K562 (cell line): ENCODE results near the gene ADARB2. TPM values are rescaled to one million over a fixed set of nuclear protein-coding genes. Genes with fewer than 3 reads are reported as not detected.

Source experiments
- EZH2 ChIP-seq: IDR thresholded peaks from 2 replicates; pipeline ENCODE4 v1.6.1; 2012; ENCODE audit warnings: low read depth, mild to moderate bottlenecking, inconsistent platforms, low read length, borderline replicate concordance
- KAT2B ChIP-seq: IDR thresholded peaks from one replicate; pipeline ENCODE4 v1.6.1; 2012; ENCODE audit warnings: low read depth, mild to moderate bottlenecking, control low read depth, inconsistent platforms, low read length, moderate library complexity
- NFYB ChIP-seq: IDR thresholded peaks from 2 replicates; pipeline ENCODE4 v1.6.1; 2011; ENCODE audit warnings: mild to moderate bottlenecking, moderate library complexity; ENCODE audit not compliant: insufficient read length; ENCODE audit errors: extremely low read depth
- PRDM10 ChIP-seq: fragments of 450-650 bp; IDR thresholded peaks from 2 replicates; pipeline ENCODE4 v1.6.1; 2018; ENCODE audit not compliant: partially characterized antibody
- RUNX1 ChIP-seq: sonication (generic); IDR thresholded peaks from 2 replicates; pipeline ENCODE4 v1.6.1; 2016; ENCODE audit warnings: antibody characterized with exemption, low read depth
- ZKSCAN3 ChIP-seq: fragments of 250-450 bp; sonication (Bioruptor Pico); IDR thresholded peaks from 2 replicates; pipeline ENCODE4 v1.4.0; 2020
- ZNF518B ChIP-seq: fragments of 250-450 bp; sonication (Bioruptor Pico); IDR thresholded peaks from 2 replicates; pipeline ENCODE4 v1.5.0; 2021; ENCODE audit warnings: mild to moderate bottlenecking, moderate library complexity
- polyA plus RNA-seq, 8 experiments: library from polyadenylated mRNA; depleted of rRNA in 4 of 8; stranded (reverse) in 5 of 8; unstranded in 3 of 8; fragments of >200 nt; fragmentation: Nextera tagmentation in 2 of 8; fragmentation: Illumina TruSeq in 1 of 8; extraction: Ambion mirVana in 2 of 8; extraction: Trizol in 1 of 8; gene quantifications; 2 replicates each; pipeline versions ENCODE4 v1.2.1 to v1.2.3, GENCODE V29; 2011 to 2014; ENCODE audit warnings: inconsistent platforms in 1 of 8, missing spikeins in 1 of 8
- total RNA-seq, 7 experiments: library from RNA; depleted of rRNA in 6 of 7; stranded (reverse); fragments of >200 nt in 6 of 7; fragmentation: Illumina TruSeq in 2 of 7; extraction: Trizol in 2 of 7; gene quantifications; 2 replicates each; pipeline versions ENCODE4 v1.2.1 to v1.2.3, GENCODE V29; 2011 to 2021; ENCODE audit warnings: low replicate concordance in 1 of 7

The ADARB2 gene
- total and polyA plus RNA-seq, 9 of the 15 experiments (the other 6 are each of a cell fraction or from before 2014, with no cell fraction given) = not detected

DNA sequence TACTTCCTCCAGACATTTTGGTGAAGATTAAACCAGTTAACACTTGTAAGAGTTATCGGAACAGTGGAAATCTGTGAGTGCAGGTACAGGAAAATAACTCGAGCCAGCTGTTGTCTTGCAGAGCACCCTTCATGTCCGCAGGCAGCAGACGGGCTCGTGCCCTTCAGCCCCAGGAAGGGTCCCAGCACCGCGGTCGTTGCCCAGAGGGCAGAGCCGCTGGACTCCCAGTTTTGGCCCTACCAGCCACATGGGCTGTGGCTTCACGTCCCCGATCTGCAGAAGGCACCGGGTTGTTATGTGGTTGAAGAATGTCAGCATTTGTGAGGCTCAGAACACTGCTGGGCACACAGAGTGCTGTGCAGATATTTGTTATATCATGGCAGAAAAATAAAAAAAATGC, 7.2 kb upstream of the ADARB2 start (continued):
- no peak for TF ChIP-seq ZNF518B (CRISPR knock-in tag)
- TF ChIP-seq NFYB = no peak
- TF ChIP-seq ZKSCAN3 = no peak
- no peak for TF ChIP-seq EZH2
- TF ChIP-seq PRDM10 = no peak
- TF ChIP-seq RUNX1 = no peak
- TF ChIP-seq KAT2B = no peak
